ENCODE data around the gene RIPK4. TPM values are rescaled to one million over a fixed set of nuclear protein-coding genes. Genes with fewer than 3 reads are reported as not detected.

RIPK4 gene
- total RNA-seq, 1 donor from 2014 or later: 0.07 TPM

DNA sequence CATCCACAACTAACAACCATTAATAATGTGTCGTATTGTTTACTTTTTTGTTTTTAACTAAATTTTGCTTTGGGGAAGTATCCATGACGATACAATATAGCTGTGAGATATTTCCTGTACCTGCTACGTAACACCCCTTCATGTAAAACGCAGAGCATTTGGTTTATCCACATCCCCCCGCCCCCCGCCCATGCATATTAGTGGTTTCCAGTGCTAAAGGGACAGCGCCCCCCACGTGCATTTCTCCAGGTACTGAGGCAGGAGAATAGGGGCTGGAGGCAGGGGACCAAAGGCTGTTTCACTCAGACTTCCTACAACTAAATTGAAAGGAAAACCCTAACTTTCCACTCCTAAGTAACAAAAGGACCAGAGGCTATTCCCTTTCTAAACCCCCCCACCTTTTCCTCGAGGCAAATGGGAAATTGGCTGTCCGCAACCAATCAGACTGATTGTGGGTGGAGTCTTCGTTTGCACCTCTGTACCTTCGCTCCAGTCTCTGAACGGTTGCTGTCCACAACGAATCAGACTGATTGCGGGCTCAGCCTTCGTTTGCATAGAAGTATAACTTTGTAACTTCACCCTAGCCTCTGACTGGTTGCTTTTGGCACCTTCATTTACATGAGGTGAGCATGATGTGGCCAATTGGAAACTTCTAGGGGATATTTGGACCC lies 12.2 kb upstream of the RIPK4 start:
- POLR2A ChIA-PET: interaction anchor here (0.6 kb wide), 1 partner anchor 11 kb away, joined by 7 read pairs; no protein-coding TSS in a partner anchor
- intact Hi-C loops (cut with micrococcal nuclease): no loop called here
- no peaks in the 10 kb centered on the region for H3K9me3 Mint-ChIP-seq
- H3K4me3 Mint-ChIP-seq: no peak overlapping the region
- peaks cover 2% of the 10 kb centered on the region for H3K4me1 Mint-ChIP-seq
- ATAC-seq (ENCODE audit: low read depth) (no peak), DNase-seq (no peak)
- H3K36me3 Mint-ChIP-seq (ENCODE audit: low read depth): no peaks in the 10 kb centered on the region
- TF ChIP-seq, protein P1, sequence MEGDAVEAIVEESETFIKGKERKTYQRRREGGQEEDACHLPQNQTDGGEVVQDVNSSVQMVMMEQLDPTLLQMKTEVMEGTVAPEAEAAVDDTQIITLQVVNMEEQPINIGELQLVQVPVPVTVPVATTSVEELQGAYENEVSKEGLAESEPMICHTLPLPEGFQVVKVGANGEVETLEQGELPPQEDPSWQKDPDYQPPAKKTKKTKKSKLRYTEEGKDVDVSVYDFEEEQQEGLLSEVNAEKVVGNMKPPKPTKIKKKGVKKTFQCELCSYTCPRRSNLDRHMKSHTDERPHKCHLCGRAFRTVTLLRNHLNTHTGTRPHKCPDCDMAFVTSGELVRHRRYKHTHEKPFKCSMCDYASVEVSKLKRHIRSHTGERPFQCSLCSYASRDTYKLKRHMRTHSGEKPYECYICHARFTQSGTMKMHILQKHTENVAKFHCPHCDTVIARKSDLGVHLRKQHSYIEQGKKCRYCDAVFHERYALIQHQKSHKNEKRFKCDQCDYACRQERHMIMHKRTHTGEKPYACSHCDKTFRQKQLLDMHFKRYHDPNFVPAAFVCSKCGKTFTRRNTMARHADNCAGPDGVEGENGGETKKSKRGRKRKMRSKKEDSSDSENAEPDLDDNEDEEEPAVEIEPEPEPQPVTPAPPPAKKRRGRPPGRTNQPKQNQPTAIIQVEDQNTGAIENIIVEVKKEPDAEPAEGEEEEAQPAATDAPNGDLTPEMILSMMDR (IDR thresholded peaks at IDR 0.05): no peak
- H3K27me3 Mint-ChIP-seq: peaks cover 61% of the 10 kb centered on the region
- H3K27ac Mint-ChIP-seq: no peak overlapping the region
- CTCF ChIA-PET: interaction anchor here (1.5 kb wide), 1 partner anchor 496 kb away, joined by 12 read pairs; no protein-coding TSS in a partner anchor

GRCh38 chr21:41777951-41778815 lies 11.3 kb upstream of the RIPK4 start:
- Mint-ChIP-seq H3K27me3 (peaks cover 56% of the 10 kb centered on the region), H3K4me3 (no peak overlapping the region), H3K4me1 (peaks cover 2% of the 10 kb centered on the region), H3K36me3 (ENCODE audit: low read depth) (no peaks in the 10 kb centered on the region), H3K27ac (no peak overlapping the region), H3K9me3 (no peaks in the 10 kb centered on the region)
- no peak for ATAC-seq (ENCODE audit: low read depth)
- POLR2A ChIA-PET: no interaction called here
- no peak for DNase-seq
- CTCF ChIA-PET: interaction anchor here (1.5 kb wide), 1 partner anchor 495 kb away, joined by 12 read pairs; no protein-coding TSS in a partner anchor
- intact Hi-C loops (cut with micrococcal nuclease): no loop called here
- TF ChIP-seq, protein P1 (IDR thresholded peaks at IDR 0.05): no peak

DNA sequence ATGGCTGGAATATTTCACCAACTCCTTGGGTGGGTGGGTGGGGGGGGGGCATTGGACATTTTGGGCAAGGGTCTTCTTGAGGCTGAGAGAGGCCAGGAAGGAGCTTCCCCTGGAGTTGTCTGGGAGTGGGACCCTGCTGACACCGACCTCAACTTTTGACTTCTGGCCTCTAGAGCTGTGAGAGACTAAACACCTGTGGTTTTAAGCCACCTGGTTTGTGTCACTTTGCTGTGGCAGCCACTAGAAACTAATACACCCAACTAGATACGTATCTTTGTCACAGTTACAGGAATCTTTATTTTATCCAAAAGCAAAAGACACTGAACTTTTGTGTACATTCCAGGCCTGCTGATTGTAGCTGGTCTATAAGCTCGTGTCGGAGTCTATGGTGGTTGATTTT lies 9.9 kb upstream of the RIPK4 start:
- ATAC-seq (ENCODE audit: low read depth) (no peak), DNase-seq (no peak)
- intact Hi-C loops (cut with micrococcal nuclease): no loop called here
- Mint-ChIP-seq H3K9me3 (no peaks in the 10 kb centered on the region), H3K4me3 (no peak overlapping the region), H3K27me3 (peaks cover 61% of the 10 kb centered on the region), H3K4me1 (peaks cover 2% of the 10 kb centered on the region), H3K27ac (no peak overlapping the region), H3K36me3 (ENCODE audit: low read depth) (no peaks in the 10 kb centered on the region)
- POLR2A ChIA-PET: no interaction called here
- CTCF ChIA-PET: interaction anchor here (0.7 kb wide), 1 partner anchor 487 kb away, joined by 3 read pairs; no protein-coding TSS in a partner anchor
- TF ChIP-seq, protein P1 (IDR thresholded peaks at IDR 0.05): no peak

- Mint-ChIP-seq H3K9me3 (no peaks in the 10 kb centered on the region), H3K4me3 (no peak overlapping the region), H3K27ac (no peak overlapping the region), H3K4me1 (peaks cover 2% of the 10 kb centered on the region), H3K27me3 (peaks cover 66% of the 10 kb centered on the region), H3K36me3 (ENCODE audit: low read depth) (no peaks in the 10 kb centered on the region)
- ATAC-seq (ENCODE audit: low read depth) (no peak), DNase-seq (no peak)
- intact Hi-C loops (cut with micrococcal nuclease): no loop called here
- TF ChIP-seq, protein P1 (IDR thresholded peaks at IDR 0.05): no peak
- ChIA-PET CTCF (no interaction called here), POLR2A (no interaction called here)
These were observed 8.3 kb upstream of the RIPK4 start for GRCh38 chr21:41775149-41775472.

- DNase-seq (no peak), ATAC-seq (ENCODE audit: low read depth) (no peak)
- ChIA-PET CTCF (no interaction called here), POLR2A (no interaction called here)
- Mint-ChIP-seq H3K27ac (no peak overlapping the region), H3K4me1 (peaks cover 2% of the 10 kb centered on the region), H3K4me3 (no peak overlapping the region), H3K36me3 (ENCODE audit: low read depth) (no peaks in the 10 kb centered on the region), H3K27me3 (peaks cover 69% of the 10 kb centered on the region), H3K9me3 (no peaks in the 10 kb centered on the region)
- intact Hi-C loops (cut with micrococcal nuclease): no loop called here
- TF ChIP-seq, protein P1 (IDR thresholded peaks at IDR 0.05): no peak
These were observed 7.8 kb upstream of the RIPK4 start for GRCh38 chr21:41774467-41775148.

Data from activated B cell treated with CpG ODN at 0.5 μM for 24 hours (primary cell).